HG03175 (cell line): Measurements from ENCODE around the gene PRAMEF5.
"Not testable (repeated sequence)": the region's sequence is repeated elsewhere in the genome, so short reads cannot be mapped to it uniquely, and the experiment has no call there.

Source experiments
- ATAC-seq: cut with Tn5 transposase; IDR thresholded peaks from one replicate; pipeline ENCODE4 v1.9.1; 2021; ENCODE audit warnings: mild to moderate bottlenecking, moderate library complexity; ENCODE audit not compliant: unreplicated experiment

The PRAMEF5 gene

DNA sequence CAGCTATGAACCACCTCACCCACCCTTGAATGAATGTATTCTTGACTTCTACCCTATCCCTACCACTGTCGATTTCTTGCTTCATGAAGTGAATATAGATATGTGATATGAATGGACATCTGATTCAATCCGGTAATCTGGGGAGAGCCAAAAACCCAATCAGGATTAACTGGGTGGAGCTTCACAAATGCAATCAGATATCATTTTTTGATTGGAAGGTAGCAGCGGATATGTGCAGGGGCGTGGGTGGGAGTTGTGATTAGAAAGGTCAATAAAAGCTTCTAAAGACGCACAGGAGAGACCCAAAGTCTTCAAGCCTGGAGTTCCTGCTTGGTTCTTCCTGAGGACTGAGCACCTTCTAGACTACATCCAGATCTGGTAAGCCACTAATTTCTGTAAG is at the start of gene PRAMEF5:
Gene PRAMEF5 (plus strand): TSS at position 301 of the 400 bp plus-strand sequence. CDS start 5,071 bp downstream, outside the sequence.
- not testable (repeated sequence) for ATAC-seq

GRCh38 chr1:13208712-13209111 is 45.3 kb upstream of the PRAMEF5 start:
- not testable (repeated sequence) for ATAC-seq

GRCh38 chr1:13216619-13217018 is 37.4 kb upstream of the PRAMEF5 start:
- ATAC-seq: not testable (repeated sequence)

DNA sequence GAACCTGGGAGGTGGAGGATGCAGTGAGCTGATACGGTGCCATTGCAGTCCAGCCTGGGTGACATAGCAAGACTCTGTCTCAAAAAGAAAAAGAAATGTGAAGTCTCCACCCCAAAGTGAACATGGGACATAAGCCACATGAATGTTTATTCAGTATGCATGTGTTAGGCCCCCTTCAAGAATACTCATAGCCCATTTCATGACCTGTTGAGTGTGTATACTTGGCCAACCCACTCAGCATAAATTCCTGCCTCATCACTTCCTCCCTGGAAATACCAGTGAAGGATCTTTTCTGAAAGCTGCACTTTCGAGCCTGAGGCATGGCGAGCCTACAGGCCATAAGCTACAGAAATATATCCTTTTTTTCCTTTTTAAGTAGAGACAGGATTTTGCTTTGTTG is 34.8 kb upstream of the PRAMEF5 start:
- not testable (repeated sequence) for ATAC-seq

DNA sequence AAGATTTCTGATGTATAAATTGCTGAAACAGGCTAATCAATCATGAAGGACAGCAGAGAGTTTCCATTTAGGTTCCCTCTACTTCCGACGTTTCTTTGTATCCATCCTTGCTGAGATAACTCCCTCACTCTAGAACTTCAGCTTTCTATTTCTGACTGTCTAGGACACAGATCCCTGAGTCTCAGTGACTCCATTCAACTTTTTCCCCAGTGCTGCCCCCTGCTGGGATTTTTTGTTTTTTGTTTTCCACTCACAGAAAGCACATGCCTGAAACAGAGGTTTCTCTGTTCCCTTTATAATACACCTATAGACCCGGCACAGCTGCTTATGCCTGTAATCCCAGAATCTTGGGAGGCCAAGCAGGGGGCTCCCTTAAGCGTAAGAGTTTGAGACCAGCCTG is 31.2 kb upstream of the PRAMEF5 start:
- not testable (repeated sequence) for ATAC-seq

- no peak for ATAC-seq
These were observed 29.4 kb upstream of the PRAMEF5 start for GRCh38 chr1:13224480-13225060.

- not testable (repeated sequence) for ATAC-seq
These were observed 28.3 kb upstream of the PRAMEF5 start, which contains the start of gene PRAMEF18 for GRCh38 chr1:13225675-13226204. PRAMEF18 (minus strand) TSS chr1:13226154; CDS start chr1:13226106, 48 bp downstream.

DNA sequence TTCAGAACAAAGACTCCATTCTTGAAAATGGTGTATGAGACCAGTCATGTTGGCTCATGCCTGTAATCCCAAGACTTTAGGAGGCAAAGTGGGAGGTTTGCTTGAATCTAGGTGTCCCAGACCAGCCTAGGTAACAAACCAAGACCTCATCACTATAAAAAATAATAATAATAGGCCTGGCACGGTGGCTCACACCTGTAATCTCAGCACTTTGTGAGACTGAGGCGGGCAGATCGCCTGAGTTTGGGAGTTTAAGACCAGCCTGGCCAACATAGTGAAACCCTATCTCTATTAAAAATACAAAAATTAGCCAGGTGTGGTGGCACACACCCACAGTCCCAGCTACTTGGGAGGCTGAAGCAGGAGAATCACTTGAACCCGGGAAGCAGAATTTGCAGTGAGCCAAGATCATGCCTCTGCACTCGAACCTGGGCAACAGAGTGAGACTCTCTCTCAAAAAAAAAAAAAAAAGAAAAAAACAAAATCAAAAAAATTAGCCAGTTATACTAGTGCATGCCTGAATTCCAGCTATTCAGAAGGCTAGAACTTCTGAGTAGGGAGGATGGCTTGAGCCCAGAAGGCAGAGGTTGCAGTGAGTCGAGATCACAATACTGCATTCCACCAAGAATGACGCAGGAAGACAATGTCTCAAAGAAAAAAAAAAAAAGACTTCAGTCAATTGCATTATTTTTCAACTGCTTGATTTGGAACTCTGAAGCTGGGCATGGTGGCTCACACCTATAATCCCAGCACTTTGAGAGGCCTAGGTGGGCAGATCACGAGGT is 26.5 kb upstream of the PRAMEF5 start:
- ATAC-seq: not testable (repeated sequence)

- ATAC-seq: no peak
These were observed 25.6 kb upstream of the PRAMEF5 start for GRCh38 chr1:13228343-13228781.

- ATAC-seq: not testable (repeated sequence)
These were observed 23.9 kb upstream of the PRAMEF5 start for GRCh38 chr1:13230096-13230495.

DNA sequence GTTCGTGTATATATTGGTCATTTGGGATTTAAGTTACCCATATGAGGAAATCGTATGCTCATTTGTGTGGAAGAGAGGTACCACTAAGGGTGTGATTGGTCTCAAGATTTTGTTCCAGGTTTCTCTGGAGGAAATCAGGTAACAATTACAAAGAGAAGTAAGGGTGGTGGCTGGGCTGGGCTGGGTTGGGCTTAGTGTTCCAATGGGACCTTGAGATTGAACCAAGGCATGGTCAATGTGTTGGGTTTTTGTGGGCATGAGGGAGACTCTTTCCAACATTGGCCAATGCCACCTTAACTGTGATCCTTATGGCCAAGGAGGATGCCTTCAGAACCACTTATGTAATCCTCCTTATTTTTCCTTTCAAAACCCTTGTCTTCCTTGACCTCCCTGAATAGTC is 23.4 kb upstream of the PRAMEF5 start:
- not testable (repeated sequence) for ATAC-seq

DNA sequence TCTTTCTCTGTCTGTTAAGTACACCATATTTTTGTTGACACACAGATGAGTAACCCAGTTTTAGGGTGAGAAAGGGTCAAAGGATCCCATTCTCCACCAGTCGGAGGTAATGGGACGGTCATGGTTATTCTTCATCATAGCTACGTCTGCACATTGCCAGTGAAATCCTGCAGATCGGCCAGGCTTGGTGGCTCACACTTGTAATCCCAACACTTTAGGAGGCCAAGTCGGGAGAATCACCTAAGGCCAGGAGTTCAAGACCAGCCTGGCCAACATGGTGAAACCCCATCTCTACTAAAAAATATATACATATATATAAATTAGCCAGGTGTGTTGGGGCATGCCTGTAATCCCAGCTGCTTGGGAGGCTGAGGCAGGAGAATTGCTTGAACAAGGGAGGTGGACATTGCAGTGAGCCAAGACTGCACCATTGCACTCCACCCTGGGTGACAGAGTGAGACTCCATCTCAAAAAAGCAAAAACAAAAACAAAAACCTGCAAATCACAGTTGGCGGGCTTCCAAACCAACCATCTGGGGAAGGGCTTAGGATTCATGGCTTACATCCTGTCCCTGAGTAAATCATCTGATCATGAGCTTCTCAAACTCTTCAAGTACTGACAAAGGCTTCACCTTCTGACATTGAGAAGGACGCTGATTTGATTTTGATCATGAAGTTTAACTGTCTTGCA is 22.8 kb upstream of the PRAMEF5 start:
- not testable (repeated sequence) for ATAC-seq

DNA sequence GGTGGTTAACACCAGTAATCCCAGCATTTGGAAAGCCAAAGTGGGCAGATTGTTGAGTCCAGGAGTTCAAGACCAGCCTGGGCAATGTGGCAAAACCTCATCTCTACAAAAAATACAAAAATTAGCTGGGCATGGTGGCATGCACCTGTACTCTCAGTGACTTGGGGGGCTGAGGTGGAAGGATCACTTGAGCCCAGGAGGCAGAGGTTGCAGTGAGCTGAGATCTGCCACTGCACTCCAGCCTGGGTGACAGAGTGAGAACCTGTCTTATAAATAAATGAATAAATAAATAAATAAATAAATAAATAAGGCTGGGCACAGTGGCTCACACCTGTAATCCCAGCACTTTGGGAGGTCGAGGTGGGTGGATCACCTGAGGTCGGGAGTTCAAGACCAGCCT is 21.9 kb upstream of the PRAMEF5 start:
- ATAC-seq: not testable (repeated sequence)

DNA sequence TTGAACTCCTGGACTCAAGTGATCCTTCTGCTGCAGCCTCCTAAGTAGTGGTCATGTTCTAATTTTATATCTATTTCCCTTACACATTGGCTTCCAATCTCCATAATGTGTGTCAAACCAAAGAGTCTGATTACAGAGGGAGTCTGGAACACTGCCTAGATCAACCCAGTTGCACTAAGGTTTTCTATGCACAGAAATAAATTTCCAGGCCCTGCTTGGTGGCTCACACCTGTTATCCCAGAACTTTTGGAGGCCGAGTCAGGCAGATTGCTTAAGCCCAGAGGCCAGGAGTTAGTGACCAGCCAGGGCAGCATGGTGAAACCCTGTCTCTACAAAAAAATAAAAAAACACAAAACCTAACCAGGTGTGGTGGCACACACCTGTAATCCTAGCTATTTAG is 19.9 kb upstream of the PRAMEF5 start:
- ATAC-seq: not testable (repeated sequence)

DNA sequence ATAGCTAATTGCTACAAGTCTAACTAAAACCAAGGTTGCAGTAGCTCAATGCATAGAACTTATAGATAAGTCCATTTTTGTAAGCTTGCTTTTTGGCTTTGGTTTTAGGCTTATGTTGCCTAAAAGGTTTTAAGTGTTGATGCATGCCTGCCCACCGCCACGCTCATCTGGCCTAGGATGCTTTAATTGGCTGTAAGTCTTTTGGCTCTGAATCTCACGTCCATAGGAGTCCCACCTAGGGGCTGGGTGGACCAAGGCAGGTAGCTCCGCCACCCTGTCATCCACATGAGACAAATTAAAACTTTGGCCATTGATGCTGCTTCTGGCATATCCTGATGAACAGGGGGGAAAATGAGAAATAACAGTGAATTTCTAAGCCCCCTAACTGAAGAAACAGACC is 16.4 kb upstream of the PRAMEF5 start:
- not testable (repeated sequence) for ATAC-seq

DNA sequence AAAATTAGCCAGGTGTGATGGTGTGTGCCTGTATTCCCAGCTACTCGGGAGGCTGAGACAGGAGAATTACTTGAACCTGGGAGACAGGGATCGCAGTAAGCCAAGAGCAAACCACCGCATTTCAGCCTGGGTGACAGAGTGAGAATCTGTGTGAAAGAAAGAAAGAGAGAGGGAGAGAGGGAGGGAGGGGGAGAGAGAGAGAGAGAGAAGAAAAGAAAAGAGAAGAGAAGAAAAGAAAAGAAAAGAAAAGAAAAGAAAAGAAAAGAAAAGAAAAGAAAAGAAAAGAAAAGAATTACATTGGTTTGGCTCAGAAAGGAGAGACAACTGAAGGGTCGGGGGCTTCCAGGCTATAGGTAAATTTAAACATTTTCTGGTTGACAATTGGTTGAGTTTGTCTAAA is 14.4 kb upstream of the PRAMEF5 start:
- not testable (repeated sequence) for ATAC-seq

DNA sequence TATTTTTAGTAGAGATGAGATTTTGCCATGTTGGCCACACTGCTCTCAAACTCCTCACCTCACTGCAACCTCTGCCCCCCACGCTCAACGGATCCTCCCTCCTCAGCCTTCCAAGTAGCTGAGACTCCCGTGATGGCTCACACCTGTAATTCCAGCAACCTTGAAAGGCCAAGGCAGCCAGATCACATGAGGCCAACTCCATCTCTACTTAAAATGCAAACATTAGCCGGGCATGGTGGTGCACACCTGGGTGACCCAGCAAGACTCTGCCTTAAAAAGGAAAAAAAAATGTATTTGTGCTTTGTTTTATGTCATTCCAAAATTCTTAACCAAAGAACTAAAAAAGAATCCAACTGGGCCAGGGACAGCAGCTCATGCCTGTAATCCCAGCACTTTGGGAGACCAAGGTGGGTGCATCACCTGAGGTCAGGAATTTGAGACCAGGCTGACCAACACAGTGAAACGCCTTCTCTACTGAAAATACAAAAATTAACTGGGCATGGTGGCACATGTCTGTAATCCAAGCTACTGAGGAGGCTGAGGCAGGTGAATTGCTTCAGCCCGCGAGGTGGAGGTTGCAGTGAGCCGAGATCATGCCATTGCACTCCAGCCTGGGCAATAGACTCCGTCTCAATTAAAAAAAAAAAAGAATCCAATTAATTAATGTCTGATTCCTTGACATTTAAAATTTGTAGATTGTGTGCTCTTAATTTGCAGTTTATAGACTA is 10.3 kb upstream of the PRAMEF5 start:
- ATAC-seq: not testable (repeated sequence)

DNA sequence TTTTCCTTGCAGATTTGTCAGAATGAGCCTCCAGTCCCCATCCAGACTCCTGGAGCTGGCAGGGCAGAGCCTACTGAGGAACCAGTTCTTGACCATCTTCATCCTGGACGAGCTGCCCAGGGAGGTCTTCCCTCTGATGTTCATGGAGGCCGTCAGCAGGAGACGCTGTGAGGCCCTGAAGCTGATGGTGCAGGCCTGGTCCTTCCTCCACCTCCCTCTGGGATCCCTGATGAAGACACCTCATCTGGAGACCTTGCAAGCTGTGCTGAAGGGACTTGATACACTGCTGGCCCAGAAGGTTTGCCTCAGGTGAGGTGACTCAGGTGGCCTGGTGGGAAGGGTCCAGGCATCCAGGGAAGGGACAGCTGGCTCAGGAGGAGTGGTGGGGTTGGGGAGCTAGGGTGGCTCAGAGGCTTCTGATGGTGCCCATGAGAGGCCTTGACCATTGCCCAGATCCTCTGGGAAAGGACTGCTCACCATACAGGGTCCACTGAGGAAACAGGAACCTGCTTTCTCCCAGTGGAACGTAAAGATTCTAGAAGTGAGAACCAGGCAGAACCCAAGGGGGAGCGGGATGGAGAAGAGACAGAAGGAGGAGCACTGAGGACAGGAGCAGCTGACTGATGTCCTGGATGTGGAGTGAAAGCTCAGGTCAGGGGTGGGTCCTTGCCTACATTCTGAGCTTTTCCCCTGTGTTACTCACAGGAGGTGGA is 8.0 kb upstream of the PRAMEF5 start:
- ATAC-seq: not testable (repeated sequence)

- ATAC-seq: not testable (repeated sequence)
These were observed 7.5 kb upstream of the PRAMEF5 start for GRCh38 chr1:13246554-13246871.

DNA sequence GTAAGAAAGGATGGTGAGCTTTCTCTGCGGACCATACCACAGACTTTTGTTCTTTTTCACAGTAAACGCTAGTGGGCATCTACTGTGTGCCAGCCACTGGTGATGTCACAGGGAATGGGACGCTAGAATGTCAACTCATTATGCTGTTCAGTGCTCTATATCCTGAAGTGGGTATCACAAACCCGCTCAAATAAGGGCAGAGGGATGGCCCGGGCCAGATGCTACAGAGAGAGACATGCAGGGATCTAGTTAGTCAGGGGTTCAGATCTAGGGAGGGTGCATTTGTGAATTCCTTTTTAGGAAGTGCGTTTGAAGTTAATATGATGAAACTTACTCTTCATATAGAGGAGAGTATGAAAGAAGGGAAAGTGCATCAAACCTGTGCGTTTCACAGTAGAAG is 6.9 kb upstream of the PRAMEF5 start:
- not testable (repeated sequence) for ATAC-seq
